H1 (cell line): ENCODE results near the gene TPMT. TPM values are rescaled to one million over a fixed set of nuclear protein-coding genes. Genes with fewer than 3 reads are reported as not detected.

ENCODE experiments used
- CTCF ChIA-PET: fragments of 300-600 bp; sonication (Branson Sonifier 250); formaldehyde crosslinking; loops from one replicate; lab custom pipeline; 2021; ENCODE audit not compliant: partially characterized antibody; lab: Charles Lee
- POLR2A ChIA-PET: fragments of 300-600 bp; sonication (Branson Sonifier 250); formaldehyde crosslinking; loops from one replicate; lab custom pipeline; 2021; ENCODE audit warnings: inconsistent platforms; ENCODE audit not compliant: partially characterized antibody; lab: Charles Lee
- DNase-seq, 2 experiments: peaks; one replicate each; pipeline versions ENCODE4 v3.0.0 to v3.0.0-alpha.2; 2010 to 2022; ENCODE audit warnings: low spot score in 2 of 2, low read depth in 1 of 2, mixed read lengths in 1 of 2
- FAIRE-seq: peaks from 2 replicates; lab custom pipeline; 2011; peaks lifted over from hg19 to GRCh38; lab: Jason Lieb, UNC
- H2AFZ ChIP-seq: 2 replicates; pipeline ENCODE4 v1.8.1; 2012; ENCODE audit warnings: low read length, inconsistent platforms
- H2AK5ac ChIP-seq: 2 replicates; pipeline ENCODE4 v1.6.1; 2013; ENCODE audit warnings: low read depth, low read length
- H2BK120ac ChIP-seq: replicated peaks from 2 replicates; pipeline ENCODE3; 2013; ENCODE audit warnings: low read depth, low read length, inconsistent platforms
- H2BK12ac ChIP-seq: 2 replicates; pipeline ENCODE4 v1.6.1; 2013; ENCODE audit warnings: low read depth, low read length
- H2BK15ac ChIP-seq: 2 replicates; pipeline ENCODE4 v1.6.1; 2013; ENCODE audit warnings: low read length
- H2BK20ac ChIP-seq: 2 replicates; pipeline ENCODE4 v1.6.1; 2013; ENCODE audit warnings: low read length
- H2BK5ac ChIP-seq: 2 replicates; pipeline ENCODE4 v1.6.1; 2013; ENCODE audit warnings: low read depth, low read length
- H3K14ac ChIP-seq: 2 replicates; pipeline ENCODE4 v1.6.1; 2013; ENCODE audit warnings: inconsistent platforms; ENCODE audit not compliant: insufficient read length
- H3K18ac ChIP-seq: 2 replicates; pipeline ENCODE4 v1.6.1; 2013; ENCODE audit warnings: low read length; ENCODE audit errors: extremely low read depth
- H3K23ac ChIP-seq: 2 replicates; pipeline ENCODE4 v1.6.1; 2013; ENCODE audit warnings: inconsistent platforms; ENCODE audit not compliant: insufficient read length
- H3K23me2 ChIP-seq: 2 replicates; pipeline ENCODE4 v1.6.1; 2013; ENCODE audit warnings: low read depth, low read length
- H3K27ac ChIP-seq: 2 replicates; pipeline ENCODE4 v1.6.1; 2011; ENCODE audit warnings: low read depth, low read length, inconsistent platforms
- H3K27me3 ChIP-seq, 4 experiments: replicated peaks in 1 of 4; 1 replicate in 1 of 4; 2 replicates in 3 of 4; pipeline versions ENCODE4 v1.6.1 to v1.8.1; 2011 to 2013; ENCODE audit warnings: low read length in 3 of 4, mild to moderate bottlenecking in 3 of 4, inconsistent platforms in 2 of 4, mixed read lengths in 2 of 4, moderate library complexity in 1 of 4; ENCODE audit not compliant: control insufficient read depth in 3 of 4, insufficient read depth in 3 of 4; ENCODE audit errors: extremely low read depth in 1 of 4
- H3K36me3 ChIP-seq, 4 experiments: 2 replicates each; pipeline versions ENCODE4 v1.6.1 to v1.8.1; 2011 to 2013; ENCODE audit warnings: mild to moderate bottlenecking in 4 of 4, low read length in 3 of 4, moderate library complexity in 2 of 4, control low read depth in 1 of 4, inconsistent platforms in 1 of 4; ENCODE audit not compliant: insufficient read depth in 4 of 4, control insufficient read depth in 2 of 4
- H3K4ac ChIP-seq: replicated peaks from 2 replicates; pipeline ENCODE3; 2013; ENCODE audit warnings: low read length, low read depth, mixed read lengths, inconsistent platforms; ENCODE audit not compliant: insufficient read length
- H3K4me1 ChIP-seq, 4 experiments: replicated peaks in 1 of 4; 1 replicate in 1 of 4; 2 replicates in 3 of 4; pipeline versions ENCODE4 v1.6.1 to v1.8.1; 2011 to 2013; ENCODE audit warnings: low read length in 3 of 4, inconsistent platforms in 2 of 4, mixed read lengths in 1 of 4; ENCODE audit not compliant: insufficient read depth in 4 of 4, control insufficient read depth in 3 of 4
- H3K4me2 ChIP-seq, 2 experiments: 2 replicates each; pipeline versions ENCODE4 v1.6.1 to v1.8.1; 2011 to 2013; ENCODE audit warnings: low read depth in 2 of 2, low read length in 2 of 2, control low read depth in 1 of 2, inconsistent platforms in 1 of 2, mild to moderate bottlenecking in 1 of 2; ENCODE audit not compliant: insufficient read depth in 1 of 2
- H3K4me3 ChIP-seq, 4 experiments: fragments of 200-600, 300-600 bp in 1 of 4; sonication (generic), shearing (Covaris generic), sonication (Bioruptor Twin) in 1 of 4; 2 replicates each; pipeline versions ENCODE4 v1.5.1 to v1.8.1; 2011 to 2016; ENCODE audit warnings: low read length in 4 of 4, low read depth in 3 of 4, control low read depth in 2 of 4, inconsistent platforms in 2 of 4, mild to moderate bottlenecking in 2 of 4, mixed read lengths in 1 of 4, moderate library complexity in 1 of 4; ENCODE audit not compliant: insufficient read depth in 2 of 4; ENCODE audit errors: extremely low read depth in 1 of 4
- H3K56ac ChIP-seq: replicated peaks from 2 replicates; pipeline ENCODE3; 2013; ENCODE audit warnings: low read depth, mild to moderate bottlenecking, mixed read lengths, low read length, inconsistent platforms; ENCODE audit not compliant: insufficient read length
- H3K79me1 ChIP-seq: 2 replicates; pipeline ENCODE4 v1.6.1; 2013; ENCODE audit warnings: low read depth, low read length, control low read depth
- H3K79me2 ChIP-seq, 2 experiments: 2 replicates each; pipeline versions ENCODE4 v1.6.1 to v1.8.1; 2012 to 2013; ENCODE audit warnings: low read length in 2 of 2, mild to moderate bottlenecking in 2 of 2, inconsistent platforms in 1 of 2; ENCODE audit not compliant: insufficient read depth in 2 of 2, control insufficient read depth in 1 of 2
- H3K9ac ChIP-seq, 4 experiments: replicated peaks in 1 of 4; 1 replicate in 1 of 4; 2 replicates in 3 of 4; pipeline versions ENCODE4 v1.6.1 to v1.8.1; 2011 to 2013; ENCODE audit warnings: low read depth in 3 of 4, low read length in 3 of 4, control low read depth in 2 of 4, mild to moderate bottlenecking in 2 of 4, moderate library complexity in 2 of 4, inconsistent platforms in 1 of 4; ENCODE audit errors: extremely low read depth in 1 of 4
- H3K9me3 ChIP-seq, 2 experiments: 2 replicates each; pipeline versions ENCODE4 v1.6.1 to v1.8.1; 2012 to 2013; ENCODE audit warnings: mild to moderate bottlenecking in 2 of 2, moderate library complexity in 2 of 2, control low read depth in 1 of 2, inconsistent platforms in 1 of 2, low read depth in 1 of 2, low read length in 1 of 2, mixed read lengths in 1 of 2; ENCODE audit not compliant: insufficient read depth in 2 of 2
- H4K20me1 ChIP-seq, 2 experiments: replicated peaks in 1 of 2; 2 replicates each; pipeline versions ENCODE3 to v1.8.1; 2011 to 2013; ENCODE audit warnings: inconsistent platforms in 2 of 2, low read length in 2 of 2, mild to moderate bottlenecking in 1 of 2; ENCODE audit not compliant: insufficient read depth in 2 of 2, control insufficient read depth in 1 of 2
- H4K5ac ChIP-seq: 2 replicates; pipeline ENCODE4 v1.6.1; 2013; ENCODE audit warnings: low read length, low read depth, mixed read lengths, inconsistent platforms; ENCODE audit not compliant: insufficient read length
- H4K8ac ChIP-seq: 2 replicates; pipeline ENCODE4 v1.8.0; 2013; ENCODE audit warnings: mild to moderate bottlenecking, moderate library complexity, low read length, inconsistent platforms; ENCODE audit not compliant: insufficient read depth; ENCODE audit errors: extremely low read depth
- H4K91ac ChIP-seq: replicated peaks from 2 replicates; pipeline ENCODE3; 2013; ENCODE audit warnings: low read length, mixed read lengths, inconsistent platforms; ENCODE audit not compliant: insufficient read length
- BACH1 ChIP-seq: IDR thresholded peaks from 2 replicates; pipeline ENCODE4 v1.6.1; 2012; ENCODE audit warnings: low read length, improper control_type of control experiment
- BRCA1 ChIP-seq: IDR thresholded peaks from 2 replicates; pipeline ENCODE4 v1.6.1; 2012; ENCODE audit warnings: low read depth, low read length, improper control_type of control experiment
- CBX5 ChIP-seq: fragments of 300-800, 300-1000 bp; sonication (generic); IDR thresholded peaks from 2 replicates; pipeline ENCODE4 v1.7.1; 2016; ENCODE audit warnings: antibody characterized with exemption, low read length, low read depth
- CEBPB ChIP-seq: IDR thresholded peaks from 2 replicates; pipeline ENCODE4 v1.6.1; 2012; ENCODE audit warnings: low read depth, low read length
- FOSL1 ChIP-seq: IDR thresholded peaks from 2 replicates; pipeline ENCODE4 v1.6.1; 2011; ENCODE audit warnings: mild to moderate bottlenecking, low read depth, low read length, moderate library complexity; ENCODE audit not compliant: insufficient read depth
- KDM4A ChIP-seq: IDR thresholded peaks from one replicate; pipeline ENCODE4 v1.7.1; 2012; ENCODE audit warnings: low read depth, mild to moderate bottlenecking, moderate library complexity, low read length, inconsistent platforms; ENCODE audit not compliant: severe bottlenecking
- KDM5A ChIP-seq: fragments of 200-600 bp; IDR thresholded peaks from 2 replicates; pipeline ENCODE4 v1.7.1; 2012; ENCODE audit warnings: mild to moderate bottlenecking, low read length, inconsistent platforms, mixed read lengths
- PHF8 ChIP-seq: fragments of 200-600 bp; sonication (generic); conservative IDR thresholded peaks from 2 replicates; pipeline ENCODE4 v1.7.1; 2012; ENCODE audit warnings: low read depth, mild to moderate bottlenecking, inconsistent platforms, low read length, moderate library complexity
- SIN3A ChIP-seq, 2 experiments: IDR thresholded peaks in 1 of 2; conservative IDR thresholded peaks in 1 of 2; 2 replicates each; pipeline ENCODE4 v1.6.1; 2011 to 2012; ENCODE audit warnings: low read length in 2 of 2, improper control_type of control experiment in 1 of 2, low read depth in 1 of 2, mild to moderate bottlenecking in 1 of 2
- SRF ChIP-seq: IDR thresholded peaks from 2 replicates; pipeline ENCODE4 v1.6.1; 2011; ENCODE audit warnings: mild to moderate bottlenecking, low read depth, low read length, moderate library complexity
- ZNF274 ChIP-seq: IDR thresholded peaks from 2 replicates; pipeline ENCODE4 v1.7.0; 2012; ENCODE audit warnings: low read length, borderline replicate concordance; ENCODE audit errors: extremely low read depth
- WGBS, 2 experiments: shearing (Covaris generic) in 1 of 2; methylation state at CpG; one replicate each; pipeline versions ENCODE4 v1.1.6 to v1.1.7; 2013 to 2015; ENCODE audit warnings: low lambda C conversion rate in 2 of 2, mixed read lengths in 2 of 2, inconsistent platforms in 1 of 2, low coverage in 1 of 2, missing lambda C conversion rate in 1 of 2; ENCODE audit not compliant: insufficient replicate concordance in 2 of 2, insufficient coverage in 1 of 2, insufficient read length in 1 of 2; ENCODE audit errors: extremely low coverage in 1 of 2, missing lambda C conversion rate in 1 of 2; 5-methylcytosine and 5-hydroxymethylcytosine counted together
- polyA plus RNA-seq, 7 experiments: library from polyadenylated mRNA; depleted of rRNA in 3 of 7; stranded (reverse) in 5 of 7; unstranded in 2 of 7; fragments of >200 nt in 5 of 7; fragments of 200-250 nt in 2 of 7; gene quantifications; 1 replicate in 5 of 7; 2 replicates in 1 of 7; 4 replicates in 1 of 7; pipeline versions ENCODE4 v1.2.1 to v1.2.3, GENCODE V29; 2011 to 2013; ENCODE audit warnings: missing spikeins in 2 of 7, mixed read lengths in 2 of 7
- total RNA-seq: library from RNA; stranded (reverse); fragmentation: NEBNext Ultra II Directional; extraction: Animal tissue kit (Norgen Biotek cat#: 25700); gene quantifications from 2 replicates; pipeline ENCODE4 v1.2.1, GENCODE V29; 2021
- TF ChIP-seq, protein P1 (sequence below): IDR thresholded peaks from 2 replicates; pipeline ENCODE4 v1.6.1; 2012; ENCODE audit warnings: low read length, inconsistent platforms

TPMT gene
- total and polyA plus RNA-seq, 2 of the 8 experiments (the other 6 are each of a cell fraction or from before 2014, with no cell fraction given) = 12.3 to 17.2 TPM

DNA sequence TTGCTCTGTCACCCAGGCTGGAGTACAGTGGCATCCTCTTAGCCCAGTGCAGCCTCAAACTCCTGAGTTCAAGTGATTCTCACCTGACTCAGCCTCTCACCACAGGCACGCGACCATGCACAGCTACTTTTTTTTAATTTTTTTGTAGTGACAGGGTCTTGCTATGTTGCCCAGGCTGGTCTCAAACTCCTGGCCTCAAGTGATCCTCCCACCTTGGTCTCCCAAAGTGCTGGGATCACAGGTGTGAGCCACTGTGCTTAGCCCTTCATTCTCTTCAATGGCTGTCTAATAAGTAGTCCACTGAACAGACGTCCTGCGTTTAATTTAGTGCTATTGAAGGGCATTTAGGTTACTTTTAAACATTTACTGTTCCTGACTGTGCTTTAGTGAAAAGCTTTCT, 27.7 kb upstream of the TPMT start:
- Histone ChIP-seq H3K27ac (no peak overlapping the region), H4K20me1 (no peaks in the 10 kb centered on the region), H3K36me3 (no peaks in the 10 kb centered on the region), H2BK120ac (no peak overlapping the region), H4K8ac (no peak overlapping the region), H3K4ac (no peak overlapping the region), H3K4me3 (no peak overlapping the region), H3K4me1 (peaks cover 4 to 15% (median 9%) of the 10 kb centered on the region in 4 experiments), H3K9ac (no peak overlapping the region), H3K27me3 (no peaks in the 10 kb centered on the region), H3K79me1 (no peaks in the 10 kb centered on the region), H2BK20ac (no peak overlapping the region), H3K4me2 (no peak overlapping the region), H4K91ac (no peak overlapping the region), H3K9me3 (no peaks in the 10 kb centered on the region), H4K5ac (no peak overlapping the region), H3K23ac (no peak overlapping the region), H2BK5ac (no peak overlapping the region), H2BK15ac (no peak overlapping the region), H2BK12ac (no peak overlapping the region), H3K23me2 (no peaks in the 10 kb centered on the region), H3K56ac (no peak overlapping the region), H3K18ac (no peak overlapping the region), H2AK5ac (no peak overlapping the region), H3K14ac (no peak overlapping the region), H3K79me2 (no peaks in the 10 kb centered on the region; a peak in 1 of 4 replicates), H2AFZ (no peak overlapping the region)
- ChIA-PET CTCF (interaction anchor here (0.6 kb wide), 1 partner anchor 27 kb away, joined by 3 read pairs; no protein-coding TSS in a partner anchor), POLR2A (interaction anchor here (0.9 kb wide), 1 partner anchor 67 kb away, joined by 3 read pairs; no protein-coding TSS in a partner anchor)
- DNase-seq (no peak), FAIRE-seq (no peak)
- WGBS, 2 experiments = 99% methylated on average over 4 of the region's 4 CpGs; no CpG with 5 or more reads in 1 of the 2 experiments
- no peak for TF ChIP-seq CEBPB
- no peak for TF ChIP-seq BRCA1
- TF ChIP-seq BACH1 = no peak
- no peak for TF ChIP-seq CBX5
- TF ChIP-seq KDM5A = no peak
- no peak for TF ChIP-seq PHF8
- TF ChIP-seq KDM4A = no peak
- no peak for TF ChIP-seq SIN3A (conservative IDR thresholded peaks at IDR 0.05 in 1 of 2, IDR thresholded peaks at IDR 0.05 in 1 of 2; ENCODE audit: low read depth in 1 of 2, low read length in 2 of 2)
- no peak for TF ChIP-seq FOSL1
- TF ChIP-seq, protein P1, sequence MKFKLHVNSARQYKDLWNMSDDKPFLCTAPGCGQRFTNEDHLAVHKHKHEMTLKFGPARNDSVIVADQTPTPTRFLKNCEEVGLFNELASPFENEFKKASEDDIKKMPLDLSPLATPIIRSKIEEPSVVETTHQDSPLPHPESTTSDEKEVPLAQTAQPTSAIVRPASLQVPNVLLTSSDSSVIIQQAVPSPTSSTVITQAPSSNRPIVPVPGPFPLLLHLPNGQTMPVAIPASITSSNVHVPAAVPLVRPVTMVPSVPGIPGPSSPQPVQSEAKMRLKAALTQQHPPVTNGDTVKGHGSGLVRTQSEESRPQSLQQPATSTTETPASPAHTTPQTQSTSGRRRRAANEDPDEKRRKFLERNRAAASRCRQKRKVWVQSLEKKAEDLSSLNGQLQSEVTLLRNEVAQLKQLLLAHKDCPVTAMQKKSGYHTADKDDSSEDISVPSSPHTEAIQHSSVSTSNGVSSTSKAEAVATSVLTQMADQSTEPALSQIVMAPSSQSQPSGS = no peak
- no peak for TF ChIP-seq ZNF274
- no peak for TF ChIP-seq SRF
